DMS53 (cell line): ENCODE measurements around the gene HOXD8.

Experiments used
- DNase-seq: peaks from one replicate; lab custom pipeline; 2025; lab: John Stamatoyannopoulos, UW

Gene HOXD8

DNA sequence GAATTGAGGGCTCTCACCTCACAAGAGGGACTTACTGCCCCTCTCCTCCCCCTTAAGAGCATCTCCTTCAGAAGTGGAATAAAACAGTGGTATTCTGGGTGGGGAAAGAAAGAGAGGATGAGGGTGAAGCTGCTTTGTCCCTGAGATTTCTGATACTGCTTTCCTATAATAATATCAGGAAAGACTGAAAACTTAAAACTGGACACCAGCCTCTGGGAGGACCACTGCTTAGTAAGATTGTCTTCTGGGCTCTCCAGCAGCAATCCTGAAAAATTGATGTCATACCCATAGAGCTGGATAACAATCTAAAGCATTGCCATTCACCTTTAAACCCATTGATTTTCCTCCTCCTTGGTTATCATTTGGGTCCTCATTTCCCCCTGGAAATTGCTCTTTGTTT is 17.1 kb downstream of the HOXD8 start:
- no peak for DNase-seq

DNA sequence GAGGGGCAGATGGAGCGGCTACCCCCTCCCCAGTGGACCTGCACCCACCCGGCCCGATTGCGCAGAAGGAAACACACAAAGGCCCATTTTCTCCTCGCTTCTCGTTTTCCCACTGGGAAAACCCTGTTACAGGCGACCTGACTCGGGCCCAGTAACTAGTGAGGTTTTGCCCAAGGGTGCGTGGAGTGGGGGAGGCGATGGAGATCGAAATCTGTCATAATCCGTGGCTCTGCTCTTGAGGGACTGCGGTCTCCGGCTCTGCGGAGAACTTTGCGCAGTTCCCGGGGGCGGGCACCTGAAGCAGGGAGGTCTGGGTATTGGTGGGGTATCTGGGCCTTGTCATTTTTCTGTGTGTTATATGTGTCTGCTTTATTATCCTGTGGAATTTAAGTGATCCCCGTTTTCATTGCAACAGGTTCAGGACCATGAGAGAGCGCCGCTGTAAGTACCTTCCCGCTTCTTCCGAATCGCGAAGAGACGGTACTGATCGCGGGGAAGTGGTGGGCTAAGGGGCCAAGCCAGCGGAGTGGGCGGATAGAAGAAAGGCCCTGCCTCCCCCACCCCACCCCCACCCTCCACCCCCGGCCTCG is 17.8 kb downstream of the HOXD8 start:
- no peak for DNase-seq

DNA sequence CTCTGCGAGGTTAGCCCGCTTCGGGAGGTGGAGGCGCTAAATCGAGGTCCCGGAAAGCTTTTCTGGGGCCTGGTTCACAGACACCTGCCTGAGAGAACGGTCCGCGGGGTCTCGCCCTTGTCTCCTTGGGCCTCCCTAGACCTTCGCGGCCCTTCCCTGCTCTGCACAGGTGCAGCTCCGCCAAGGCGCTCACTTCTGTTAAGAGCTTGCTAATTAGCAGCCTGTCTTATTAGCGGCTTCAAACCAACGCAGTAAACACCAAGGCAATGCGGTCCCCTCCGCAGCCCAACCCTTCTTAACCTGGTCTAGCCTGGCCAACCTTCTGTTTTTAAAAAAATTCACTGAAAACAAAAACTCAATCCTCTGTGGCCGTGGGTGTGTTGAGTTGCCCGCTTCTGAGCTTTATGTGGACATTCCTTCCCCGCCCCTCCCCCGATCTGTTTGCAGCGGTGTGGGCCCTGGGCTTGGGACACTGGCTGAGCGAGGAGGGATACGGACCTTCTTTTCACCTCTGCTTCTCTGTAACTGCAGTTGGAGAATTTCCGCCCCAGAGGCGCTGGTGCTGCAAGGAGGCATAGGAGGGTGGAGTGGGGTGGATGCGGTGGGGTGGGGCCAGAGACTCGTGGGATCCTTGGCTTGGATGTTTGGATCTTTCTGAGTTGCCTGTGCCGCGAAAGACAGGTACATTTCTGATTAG is 18.4 kb downstream of the HOXD8 start:
- no peak for DNase-seq

DNA sequence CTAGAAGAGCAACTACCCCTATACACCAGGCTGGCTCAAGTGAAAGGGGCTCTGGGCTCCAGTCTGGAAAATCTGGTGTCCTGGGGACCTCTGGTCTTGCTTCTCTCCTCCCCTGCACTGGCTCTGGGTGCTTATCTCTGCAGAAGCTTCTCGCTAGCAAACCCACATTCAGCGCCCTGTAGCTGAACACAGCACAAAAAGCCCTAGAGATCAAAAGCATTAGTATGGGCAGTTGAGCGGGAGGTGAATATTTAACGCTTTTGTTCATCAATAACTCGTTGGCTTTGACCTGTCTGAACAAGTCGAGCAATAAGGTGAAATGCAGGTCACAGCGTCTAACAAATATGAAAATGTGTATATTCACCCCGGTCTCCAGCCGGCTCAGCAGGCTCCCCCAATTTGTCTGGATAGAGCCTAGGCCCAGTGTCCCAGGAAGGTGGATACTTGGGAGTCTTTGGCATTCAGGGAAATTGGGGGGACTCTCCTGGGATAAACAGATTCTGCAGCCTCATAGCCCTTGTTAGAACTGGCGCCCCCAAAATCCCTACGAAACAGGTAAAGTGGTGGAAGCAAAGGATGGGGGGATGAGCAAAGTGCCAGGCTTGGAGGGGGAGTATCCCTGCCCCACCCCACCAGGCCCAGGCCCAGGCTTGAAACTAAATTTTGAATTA is 19.4 kb downstream of the HOXD8 start:
- DNase-seq = no peak

DNA sequence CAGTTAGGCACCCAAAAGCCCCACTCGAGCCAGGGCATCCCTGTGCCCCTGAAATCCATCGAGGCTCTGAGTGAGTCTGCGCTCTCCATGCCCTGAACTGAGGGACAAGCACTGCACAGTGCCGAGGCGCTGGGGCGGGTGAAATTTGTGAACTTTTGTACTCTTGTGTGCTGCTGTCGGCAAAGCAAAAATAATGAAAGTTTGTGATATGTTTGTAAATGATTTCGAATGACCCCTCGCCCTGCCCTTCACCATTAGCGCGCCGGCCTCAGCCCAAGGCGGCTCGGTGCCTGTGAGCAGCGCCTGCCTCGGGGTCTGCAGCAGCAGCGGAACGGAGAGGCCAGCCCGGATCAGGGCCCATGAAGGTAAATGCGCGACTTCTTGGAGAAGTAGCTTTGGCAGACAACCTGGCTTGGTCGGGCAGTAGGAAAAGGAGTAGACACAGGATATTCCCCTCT is 20.0 kb downstream of the HOXD8 start:
- no peak for DNase-seq

DNA sequence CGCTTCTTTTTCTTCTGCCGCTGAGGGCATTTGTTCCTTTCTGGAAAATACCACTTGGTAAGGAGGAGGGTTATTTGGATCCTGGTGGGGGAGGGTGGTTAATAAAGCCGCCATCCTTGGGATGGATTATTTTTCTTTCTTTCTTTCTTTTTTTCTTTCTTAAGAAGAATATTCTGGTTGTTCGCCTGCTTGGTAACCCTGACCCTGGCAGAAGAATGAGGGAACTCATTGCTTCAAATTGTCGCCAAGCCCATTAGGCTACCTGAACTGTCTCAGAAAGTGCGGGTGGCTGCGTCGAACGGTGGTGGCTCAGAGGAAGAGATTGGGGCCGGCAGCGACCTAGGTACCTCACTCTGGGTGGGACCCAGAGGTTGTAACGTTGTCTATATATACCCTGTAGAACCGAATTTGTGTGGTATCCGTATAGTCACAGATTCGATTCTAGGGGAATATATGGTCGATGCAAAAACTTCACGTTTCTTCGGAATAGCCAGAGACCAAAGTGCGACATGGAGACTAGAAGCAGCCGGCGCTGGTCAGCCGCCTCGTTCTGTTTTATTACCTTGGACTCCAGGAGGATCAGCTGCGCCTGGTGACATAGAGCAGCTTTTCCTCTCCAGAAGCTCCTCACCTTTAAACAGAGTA is 20.6 kb downstream of the HOXD8 start:
- no peak for DNase-seq

DNA sequence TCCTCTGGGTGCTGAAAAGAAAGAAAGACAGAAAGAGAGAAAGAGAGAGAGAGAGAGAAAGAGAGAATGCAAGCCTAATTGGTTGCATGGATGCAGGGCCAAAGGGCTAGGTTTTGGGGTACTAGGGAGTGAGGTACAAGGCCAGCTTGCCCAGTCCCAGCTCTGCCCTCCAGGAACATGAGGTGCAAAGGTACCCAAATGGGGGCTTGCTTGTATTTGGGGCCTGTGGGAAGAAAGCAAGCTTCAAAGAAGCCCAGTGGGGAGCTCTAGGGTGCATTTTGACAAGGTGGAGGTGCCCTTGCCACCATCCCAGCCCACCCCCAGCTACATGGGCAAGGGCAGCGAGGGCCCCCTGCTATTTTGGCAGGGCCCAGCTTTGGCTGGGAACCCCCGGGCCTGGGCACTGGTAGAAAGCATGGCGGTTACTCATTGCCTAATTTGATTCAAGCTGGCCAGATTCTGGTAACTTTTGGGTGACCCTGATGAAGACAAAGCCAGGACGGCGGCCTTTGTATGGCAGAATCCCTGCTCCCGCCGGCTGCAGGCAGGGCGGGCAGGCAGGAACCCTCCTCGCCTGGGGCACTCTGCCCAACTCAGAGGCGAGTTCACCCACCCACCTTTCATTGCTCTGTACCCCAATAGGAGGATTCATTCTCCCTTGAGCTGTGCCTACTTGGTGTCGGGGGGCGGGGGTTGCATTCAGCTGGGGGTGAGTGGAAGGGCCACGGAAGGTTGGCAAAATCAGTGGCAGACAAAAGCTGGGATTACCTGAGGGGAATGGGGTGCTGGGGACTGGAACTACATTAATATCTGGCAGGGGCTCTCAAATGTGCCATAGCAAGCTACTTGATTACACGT is 21.3 kb downstream of the HOXD8 start:
- no peak for DNase-seq

DNA sequence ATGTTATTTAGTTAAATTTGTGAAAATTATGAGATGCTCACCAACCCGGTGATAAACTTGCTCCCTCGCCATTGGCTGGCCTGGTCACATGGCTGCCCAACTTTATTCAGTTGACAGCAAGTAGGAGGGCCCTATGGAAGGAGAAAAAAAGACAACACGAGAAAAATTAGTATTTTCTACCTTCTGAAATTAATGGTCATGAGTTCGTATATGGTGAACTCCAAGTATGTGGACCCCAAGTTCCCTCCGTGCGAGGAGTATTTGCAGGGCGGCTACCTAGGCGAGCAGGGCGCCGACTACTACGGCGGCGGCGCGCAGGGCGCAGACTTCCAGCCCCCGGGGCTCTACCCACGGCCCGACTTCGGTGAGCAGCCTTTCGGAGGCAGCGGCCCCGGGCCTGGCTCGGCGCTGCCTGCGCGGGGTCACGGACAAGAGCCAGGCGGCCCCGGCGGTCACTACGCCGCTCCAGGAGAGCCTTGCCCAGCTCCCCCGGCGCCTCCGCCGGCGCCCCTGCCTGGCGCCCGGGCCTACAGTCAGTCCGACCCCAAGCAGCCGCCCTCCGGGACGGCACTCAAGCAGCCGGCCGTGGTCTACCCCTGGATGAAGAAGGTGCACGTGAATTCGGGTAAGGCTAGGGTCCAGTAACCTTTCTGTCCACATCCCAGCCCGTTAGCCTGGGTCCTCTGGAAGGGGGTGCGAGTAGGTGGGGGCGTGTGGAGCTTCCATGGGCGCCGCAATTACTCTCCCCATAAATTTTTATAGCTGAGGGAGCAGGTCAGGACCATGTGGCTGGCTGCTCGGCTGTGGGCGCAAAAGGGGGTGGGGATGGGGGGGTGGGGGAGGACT is 22.2 kb downstream of the HOXD8 start, which contains the start of gene HOXD4:
HOXD4 (plus strand) TSS at position 109 of the 846 bp plus-strand sequence; CDS start at position 193, 84 bp downstream.
- no peak for DNase-seq

DNA sequence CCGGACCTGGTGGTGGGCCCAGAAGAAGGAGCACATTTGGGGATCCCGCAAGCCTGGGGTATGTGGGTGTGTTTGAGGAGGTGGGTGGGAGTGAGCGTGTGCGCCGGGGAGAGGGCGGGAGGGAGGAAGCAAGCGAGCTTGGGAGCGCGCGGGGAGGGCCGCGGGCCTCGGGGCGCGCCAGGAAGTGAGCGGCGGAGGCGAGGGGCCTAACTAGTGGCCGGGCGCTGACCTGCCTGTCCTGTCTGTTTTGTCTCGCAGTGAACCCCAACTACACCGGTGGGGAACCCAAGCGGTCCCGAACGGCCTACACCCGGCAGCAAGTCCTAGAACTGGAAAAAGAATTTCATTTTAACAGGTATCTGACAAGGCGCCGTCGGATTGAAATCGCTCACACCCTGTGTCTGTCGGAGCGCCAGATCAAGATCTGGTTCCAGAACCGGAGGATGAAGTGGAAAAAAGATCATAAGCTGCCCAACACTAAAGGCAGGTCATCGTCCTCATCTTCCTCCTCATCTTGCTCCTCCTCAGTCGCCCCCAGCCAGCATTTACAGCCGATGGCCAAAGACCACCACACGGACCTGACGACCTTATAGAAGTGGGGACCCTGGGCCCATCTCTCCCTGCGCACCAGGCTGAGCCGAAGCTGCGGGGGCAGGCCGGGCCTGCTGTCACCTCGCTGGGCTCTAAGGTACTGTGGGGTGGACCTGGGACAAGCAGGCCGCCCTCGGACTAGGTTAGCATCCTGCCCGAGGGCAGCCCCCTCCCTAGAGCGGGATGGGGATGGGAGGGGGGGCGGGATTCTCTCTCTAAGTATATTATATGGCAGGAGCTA is 23.1 kb downstream of the HOXD8 start:
- peak; percentile 45 for DNase-seq

DNA sequence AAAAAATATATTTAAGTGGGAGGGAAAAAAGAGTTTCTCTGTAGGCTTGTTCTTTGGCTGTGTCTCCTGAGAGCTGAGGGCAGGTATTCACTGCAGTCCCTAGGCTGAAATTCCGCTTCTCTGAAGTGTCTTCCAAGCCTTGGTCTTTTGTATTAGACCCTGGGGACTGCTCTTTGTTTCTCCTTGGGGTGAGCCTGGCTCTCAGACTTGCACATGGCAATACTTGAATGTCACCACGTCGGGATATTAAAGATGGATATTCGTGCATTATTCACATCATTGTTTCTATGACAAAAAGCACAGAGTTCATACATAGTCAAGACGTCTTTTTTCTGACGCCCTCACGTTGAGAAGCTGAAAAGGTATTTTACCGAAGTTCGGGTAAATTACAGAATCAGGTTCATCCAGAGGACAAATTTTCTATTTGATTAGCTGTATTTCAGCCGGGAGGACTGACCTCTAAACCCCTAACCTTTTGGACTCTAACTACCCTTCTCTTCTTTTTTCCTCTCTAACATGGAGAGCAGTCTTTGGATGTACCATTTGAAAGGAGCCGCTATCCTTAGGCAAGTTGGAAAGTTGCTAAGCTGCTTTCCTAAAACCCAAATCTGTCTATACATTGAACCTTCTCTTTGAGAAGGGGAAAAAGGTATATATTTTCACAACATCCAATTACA is 25.2 kb downstream of the HOXD8 start:
- no peak for DNase-seq

DNA sequence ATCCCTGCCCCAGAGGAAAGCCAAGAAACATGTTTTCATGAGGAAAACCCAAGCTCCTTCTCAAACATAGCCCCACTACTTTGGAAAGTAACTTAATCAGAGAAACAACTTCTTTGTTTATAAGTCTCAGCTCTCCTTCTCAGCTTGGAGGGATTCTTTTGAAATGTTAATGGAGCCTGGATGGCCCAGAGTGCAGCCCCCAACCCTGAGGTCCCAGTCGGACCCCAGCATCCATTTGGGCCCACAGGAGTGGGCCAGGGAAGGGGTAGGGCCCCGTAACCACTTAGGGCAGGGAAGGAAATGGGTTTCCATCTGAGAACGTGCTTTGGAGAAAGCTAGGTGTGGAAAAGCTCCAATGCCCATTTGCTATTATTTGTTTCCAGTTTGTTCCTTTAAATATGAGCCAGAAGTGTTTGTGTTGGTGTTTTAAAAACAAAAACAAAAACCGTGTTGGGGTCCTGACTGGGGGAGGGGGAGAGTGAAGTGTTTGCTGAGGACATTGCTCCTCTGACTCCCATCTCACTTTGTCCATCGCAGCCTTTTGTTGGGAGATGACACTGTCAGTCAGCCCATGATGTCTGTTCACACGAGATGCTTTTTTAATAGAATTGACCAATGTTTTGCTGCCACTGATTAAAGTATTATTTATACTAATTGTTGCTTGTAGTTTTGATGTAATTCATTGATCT is 26.0 kb downstream of the HOXD8 start:
- DNase-seq = no peak

DNA sequence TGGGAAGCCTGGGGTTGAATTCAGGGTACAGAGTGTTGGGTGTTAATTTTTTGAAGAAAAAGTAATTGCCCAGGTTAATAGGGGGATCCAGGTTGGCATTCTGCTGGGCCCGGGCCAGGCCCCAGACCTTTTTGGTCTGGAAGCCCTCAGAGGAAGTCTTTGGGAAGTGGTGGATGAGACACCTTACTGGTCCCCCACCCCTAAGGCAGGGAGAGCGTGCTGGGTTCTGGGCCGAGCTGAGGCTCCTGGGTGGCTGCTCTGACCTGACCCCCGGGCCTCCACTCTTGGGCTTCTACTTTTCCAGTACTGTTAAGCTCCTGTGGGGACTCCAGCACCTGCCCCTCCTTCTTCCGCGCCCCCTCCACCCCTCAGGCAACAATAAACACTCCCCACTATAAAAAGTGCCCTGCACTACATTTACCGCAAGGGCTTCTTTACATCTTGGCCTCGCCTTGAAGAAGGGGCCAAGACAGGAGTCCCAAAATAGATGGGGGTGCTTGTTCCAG is 26.8 kb downstream of the HOXD8 start:
- no peak for DNase-seq

DNA sequence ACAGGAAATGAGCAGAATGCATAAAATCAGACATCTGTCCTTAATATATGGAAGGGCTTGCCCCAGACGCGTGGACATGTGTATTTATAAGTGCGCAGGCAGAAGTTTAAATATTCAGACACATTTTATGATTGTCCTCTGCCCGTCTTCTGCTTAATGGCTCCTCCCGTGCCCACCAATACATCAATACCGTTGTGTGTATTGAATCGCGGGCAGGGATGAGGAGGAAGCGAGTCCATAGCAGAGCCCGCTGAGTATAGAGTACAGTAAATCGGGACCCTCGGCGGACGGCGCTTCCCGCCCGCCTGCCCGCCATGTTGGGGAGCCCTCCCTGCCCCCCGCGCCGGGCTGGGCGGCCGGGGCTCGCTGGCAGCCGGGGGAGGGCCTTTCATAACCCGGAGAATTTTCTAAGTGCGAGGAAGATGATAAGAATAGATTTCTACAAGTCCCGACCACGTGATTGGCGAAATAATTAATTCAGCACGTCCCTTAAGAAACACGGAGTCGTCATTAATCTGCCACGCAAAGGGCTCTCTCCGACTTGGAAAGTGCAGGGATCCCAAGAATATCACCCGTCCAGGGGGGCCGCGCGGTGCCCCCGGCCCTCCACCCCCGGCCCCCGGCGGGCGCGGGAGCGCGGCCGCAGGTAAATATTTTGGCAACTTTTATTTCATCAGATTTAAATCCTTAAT is 27.4 kb downstream of the HOXD8 start, which contains the start of gene HOXD3:
HOXD3 (plus strand) TSS at position 501 of the 692 bp plus-strand sequence. CDS start 11,808 bp downstream, outside the sequence.
- DNase-seq = peak; percentile 52

DNA sequence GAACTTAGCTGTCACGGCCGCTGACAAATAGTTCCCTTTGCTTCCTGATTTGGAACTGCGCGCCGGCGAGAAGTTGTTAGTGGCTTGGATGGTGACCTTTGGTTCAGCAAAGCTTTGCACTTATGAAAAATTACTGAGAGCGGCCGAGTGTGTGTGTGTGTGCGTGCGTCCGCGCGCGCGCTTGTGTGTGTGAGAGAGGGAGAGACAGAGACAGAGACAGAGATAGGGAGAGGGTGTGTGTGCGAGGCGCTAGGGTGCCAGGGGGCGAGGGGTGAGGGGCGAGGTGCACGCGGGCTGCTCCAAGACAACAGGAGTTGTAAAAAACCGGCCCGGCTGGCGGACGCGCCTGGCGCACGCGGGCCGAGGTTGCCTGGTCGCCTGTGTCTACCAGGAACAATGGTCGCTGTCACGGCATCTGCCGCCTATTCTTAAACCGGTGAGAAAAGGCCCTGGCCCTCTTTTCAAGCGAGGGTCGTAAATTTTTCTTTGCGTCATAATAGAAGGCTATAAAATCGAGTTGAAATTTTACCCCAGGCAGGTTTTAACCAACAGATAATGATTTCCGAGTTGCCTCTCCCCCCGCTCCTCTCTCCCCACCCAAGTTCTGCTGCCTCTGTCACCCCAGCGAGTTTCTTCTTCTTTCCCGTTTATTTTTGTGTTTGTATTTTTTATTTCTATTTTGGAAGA is 28.1 kb downstream of the HOXD8 start:
- peak; percentile 90 for DNase-seq

DNA sequence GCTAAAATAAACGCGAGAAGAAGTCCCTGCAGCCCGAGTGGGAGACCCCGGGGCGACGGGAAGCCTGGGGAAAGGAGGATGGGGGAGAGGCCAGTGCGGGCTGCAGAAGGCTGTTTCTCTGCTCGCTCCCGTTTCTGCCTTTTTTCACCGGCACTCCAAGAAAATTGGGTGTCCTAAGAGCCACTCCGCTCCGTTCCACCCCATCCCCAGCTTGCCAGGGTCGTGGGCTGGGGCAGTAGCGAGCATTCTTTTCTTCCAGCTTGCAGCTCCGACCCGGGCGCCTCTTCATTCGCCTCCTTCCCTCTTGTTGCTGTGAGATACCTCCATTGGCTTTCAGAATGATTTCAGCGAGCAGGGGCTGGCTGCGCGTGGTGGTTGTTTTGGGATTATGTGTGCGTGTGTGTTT is 28.7 kb downstream of the HOXD8 start:
- DNase-seq = peak; percentile 75

DNA sequence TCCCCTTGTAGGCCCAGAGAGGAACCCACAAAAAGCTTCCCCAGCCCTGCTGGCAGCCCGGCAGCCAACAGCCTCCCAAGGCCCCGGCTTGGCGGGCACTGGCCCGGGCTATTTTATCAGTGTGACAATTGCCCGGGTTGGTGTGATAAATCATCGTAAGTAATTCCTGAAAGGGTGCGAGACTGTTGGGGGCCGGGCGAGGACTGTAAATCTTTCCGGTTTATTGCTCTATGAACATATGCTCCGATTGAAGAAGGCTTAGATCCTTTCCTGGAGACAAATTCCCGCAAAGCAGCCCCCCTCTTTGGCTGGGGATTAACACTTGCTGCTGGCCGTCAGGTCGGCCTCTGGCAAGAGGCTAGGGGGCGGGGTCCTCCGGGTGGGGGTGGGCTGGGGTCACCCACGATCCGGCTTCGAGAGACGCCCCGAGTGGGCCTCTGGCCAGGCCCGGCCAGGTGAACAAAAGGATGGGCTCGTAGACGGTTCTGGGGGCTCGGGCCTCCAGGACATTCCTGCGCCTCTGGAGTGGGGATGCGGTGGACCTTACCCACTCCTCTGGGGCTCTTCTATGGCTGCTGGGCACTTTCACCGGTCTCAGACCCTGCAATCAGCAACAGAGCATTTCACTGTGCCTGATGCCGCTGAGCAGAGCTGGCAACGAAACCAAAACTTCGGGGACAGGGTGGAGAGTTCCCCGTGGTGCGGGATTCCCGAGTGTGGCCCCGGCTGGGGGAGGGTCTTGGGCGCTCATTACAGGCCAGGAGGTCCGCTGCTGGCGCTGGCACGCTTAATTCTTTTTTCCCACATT is 29.6 kb downstream of the HOXD8 start:
- DNase-seq = peak; percentile 53
